HG03469 (cell line): ENCODE results near the gene SRP54.
"Not testable (repeated sequence)": the region's sequence is repeated elsewhere in the genome, so short reads cannot be mapped to it uniquely, and the experiment has no call there.

Experiments used
- ATAC-seq: cut with Tn5 transposase; IDR thresholded peaks from one replicate; pipeline ENCODE4 v1.9.1; 2021; ENCODE audit warnings: mild to moderate bottlenecking, moderate library complexity, moderate number of reproducible peaks; ENCODE audit not compliant: unreplicated experiment

SRP54 gene

GRCh38 chr14:34983148-34983760 lies 462 bp downstream of the SRP54 start:
- ATAC-seq: no peak

- no peak for ATAC-seq
These were observed 994 bp downstream of the SRP54 start for GRCh38 chr14:34983786-34984185.

- no peak for ATAC-seq
These were observed 2.9 kb downstream of the SRP54 start for GRCh38 chr14:34985740-34986139.

- ATAC-seq: no peak
These were observed 4.4 kb downstream of the SRP54 start for GRCh38 chr14:34987180-34987579.

- ATAC-seq: no peak
These were observed 7.0 kb downstream of the SRP54 start for GRCh38 chr14:34989762-34990161.

GRCh38 chr14:34993426-34993825 lies 10.6 kb downstream of the SRP54 start:
- ATAC-seq: no peak

- ATAC-seq: no peak
These were observed 11.9 kb downstream of the SRP54 start for GRCh38 chr14:34994668-34995067.

- ATAC-seq: no peak
These were observed 15.0 kb downstream of the SRP54 start for GRCh38 chr14:34997762-34998161.

- no peak for ATAC-seq
These were observed 16.7 kb downstream of the SRP54 start for GRCh38 chr14:34999500-34999899.

- no peak for ATAC-seq
These were observed 18.8 kb downstream of the SRP54 start for GRCh38 chr14:35001621-35002020.

GRCh38 chr14:35004839-35005238 lies 22.0 kb downstream of the SRP54 start:
- ATAC-seq: no peak

GRCh38 chr14:35016568-35016967 lies 33.8 kb downstream of the SRP54 start:
- no peak for ATAC-seq

- ATAC-seq: no peak
These were observed 37.9 kb downstream of the SRP54 start for GRCh38 chr14:35020713-35021112.

GRCh38 chr14:35028435-35028834 lies 45.6 kb downstream of the SRP54 start:
- no peak for ATAC-seq

GRCh38 chr14:35032562-35032961 lies 49.8 kb downstream of the SRP54 start:
- ATAC-seq: no peak

- no peak for ATAC-seq
These were observed 51.6 kb downstream of the SRP54 start for GRCh38 chr14:35034440-35034833.

- ATAC-seq: not testable (repeated sequence)
These were observed 52.3 kb downstream of the SRP54 start for GRCh38 chr14:35034944-35035554.

- ATAC-seq: not testable (repeated sequence)
These were observed 55.5 kb downstream of the SRP54 start for GRCh38 chr14:35038312-35038711.

GRCh38 chr14:35042632-35043031 lies 59.8 kb downstream of the SRP54 start:
- no peak for ATAC-seq

GRCh38 chr14:35043046-35043445 lies 60.3 kb downstream of the SRP54 start:
- ATAC-seq: no peak

GRCh38 chr14:35044939-35045797 lies 62.4 kb downstream of the SRP54 start:
- no peak for ATAC-seq

- no peak for ATAC-seq
These were observed 62.9 kb downstream of the SRP54 start for GRCh38 chr14:35045798-35046047.
